NB4 (cell line): ENCODE measurements around the gene KIF16B.

Experiments
- MYC ChIP-seq: IDR thresholded peaks from 2 replicates; pipeline ENCODE4 v1.6.1; 2011; ENCODE audit warnings: low read depth, low read length
- POLR2A ChIP-seq: IDR thresholded peaks from 2 replicates; pipeline ENCODE4 v1.6.1; 2011; ENCODE audit warnings: mild to moderate bottlenecking; ENCODE audit not compliant: insufficient read length; ENCODE audit errors: extremely low read depth
- TF ChIP-seq, protein P1 (sequence below): IDR thresholded peaks from one replicate; pipeline ENCODE4 v1.5.1; 2012; ENCODE audit warnings: low read depth, low read length

DNA sequence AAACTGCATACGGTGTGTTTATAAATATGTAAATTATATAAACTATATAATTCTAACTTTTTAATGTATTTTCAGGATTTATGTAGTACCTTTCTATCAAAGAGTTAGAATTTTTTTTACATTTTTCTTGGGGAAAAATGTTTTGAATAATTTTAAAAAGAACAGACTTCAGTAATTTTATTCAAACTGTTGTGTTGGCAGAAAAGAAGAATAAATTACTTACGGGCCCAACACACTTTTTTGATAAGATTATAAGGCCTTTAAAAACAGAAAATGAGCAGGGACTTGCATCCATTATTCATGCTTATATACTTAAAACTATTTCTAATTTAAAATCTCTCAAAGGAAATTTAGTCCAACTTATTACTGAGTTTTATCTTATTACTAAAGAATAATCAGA lies 58.2 kb downstream of the KIF16B start:
- TF ChIP-seq, protein P1, sequence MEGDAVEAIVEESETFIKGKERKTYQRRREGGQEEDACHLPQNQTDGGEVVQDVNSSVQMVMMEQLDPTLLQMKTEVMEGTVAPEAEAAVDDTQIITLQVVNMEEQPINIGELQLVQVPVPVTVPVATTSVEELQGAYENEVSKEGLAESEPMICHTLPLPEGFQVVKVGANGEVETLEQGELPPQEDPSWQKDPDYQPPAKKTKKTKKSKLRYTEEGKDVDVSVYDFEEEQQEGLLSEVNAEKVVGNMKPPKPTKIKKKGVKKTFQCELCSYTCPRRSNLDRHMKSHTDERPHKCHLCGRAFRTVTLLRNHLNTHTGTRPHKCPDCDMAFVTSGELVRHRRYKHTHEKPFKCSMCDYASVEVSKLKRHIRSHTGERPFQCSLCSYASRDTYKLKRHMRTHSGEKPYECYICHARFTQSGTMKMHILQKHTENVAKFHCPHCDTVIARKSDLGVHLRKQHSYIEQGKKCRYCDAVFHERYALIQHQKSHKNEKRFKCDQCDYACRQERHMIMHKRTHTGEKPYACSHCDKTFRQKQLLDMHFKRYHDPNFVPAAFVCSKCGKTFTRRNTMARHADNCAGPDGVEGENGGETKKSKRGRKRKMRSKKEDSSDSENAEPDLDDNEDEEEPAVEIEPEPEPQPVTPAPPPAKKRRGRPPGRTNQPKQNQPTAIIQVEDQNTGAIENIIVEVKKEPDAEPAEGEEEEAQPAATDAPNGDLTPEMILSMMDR, result no peak
- no peak for TF ChIP-seq MYC
- TF ChIP-seq POLR2A, result no peak
